Measurements from ENCODE around the gene TNFSF8.

Gene TNFSF8

DNA sequence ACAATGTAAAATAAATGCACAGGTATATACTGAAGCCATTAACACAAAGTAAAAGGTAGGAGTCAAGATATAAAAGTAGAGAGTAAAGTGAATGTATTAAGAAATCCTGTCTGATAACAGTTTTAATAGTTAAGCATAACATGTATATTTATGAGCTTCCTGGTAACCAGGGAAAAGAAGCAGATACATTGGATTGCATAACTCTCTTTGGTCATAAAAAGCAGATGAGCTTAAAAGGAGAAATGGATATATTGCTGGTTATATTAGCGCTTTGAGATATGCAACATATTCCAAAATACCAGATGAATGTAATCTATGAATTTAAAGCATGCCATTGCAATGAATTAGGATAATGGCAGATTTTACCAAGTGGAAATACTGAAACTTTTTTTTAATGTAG, 6.2 kb upstream of the TNFSF8 start:
- DNase-seq (ENCODE audit: low spot score): no peak

DNA sequence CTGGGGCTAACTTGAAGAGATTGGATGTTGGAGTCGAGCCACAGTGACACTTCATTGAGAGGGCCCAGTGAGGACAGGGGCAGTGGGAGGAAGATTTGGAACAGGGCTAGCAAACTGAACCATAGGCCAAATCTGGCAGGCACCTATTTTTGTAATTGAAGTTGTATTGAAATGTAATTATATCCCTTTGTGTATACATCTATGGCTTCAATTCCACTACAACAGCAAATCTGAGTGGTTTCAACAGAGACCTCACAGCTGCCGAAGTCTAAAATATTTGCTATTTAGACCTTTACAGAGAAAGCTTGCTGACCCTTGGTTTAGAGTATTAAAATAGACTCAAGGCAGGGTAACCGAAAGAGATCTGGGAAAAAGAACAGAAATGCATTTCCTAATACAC, 4.7 kb upstream of the TNFSF8 start:
- DNase-seq (ENCODE audit: low spot score): no peak

DNA sequence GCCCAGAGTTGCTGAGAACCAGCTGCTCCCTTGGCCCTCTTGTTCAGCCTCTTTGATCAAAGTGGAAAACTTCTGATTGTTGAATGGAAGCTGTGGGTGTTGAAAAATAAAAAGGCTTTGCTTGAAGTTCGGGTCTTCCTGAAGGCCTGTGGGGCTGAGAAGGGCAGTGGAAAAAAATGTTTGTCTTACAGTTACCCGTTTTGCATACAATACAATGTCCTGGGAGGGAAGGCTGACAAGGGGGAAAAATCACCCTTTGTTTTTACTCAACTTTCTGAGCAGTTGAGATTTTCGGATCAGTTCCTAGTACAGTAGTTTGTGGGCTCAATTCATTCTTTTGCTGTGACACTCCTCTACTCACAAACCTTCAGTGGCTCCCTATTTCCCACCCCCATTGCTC, 2.1 kb upstream of the TNFSF8 start:
- no peak for DNase-seq (ENCODE audit: low spot score)

DNA sequence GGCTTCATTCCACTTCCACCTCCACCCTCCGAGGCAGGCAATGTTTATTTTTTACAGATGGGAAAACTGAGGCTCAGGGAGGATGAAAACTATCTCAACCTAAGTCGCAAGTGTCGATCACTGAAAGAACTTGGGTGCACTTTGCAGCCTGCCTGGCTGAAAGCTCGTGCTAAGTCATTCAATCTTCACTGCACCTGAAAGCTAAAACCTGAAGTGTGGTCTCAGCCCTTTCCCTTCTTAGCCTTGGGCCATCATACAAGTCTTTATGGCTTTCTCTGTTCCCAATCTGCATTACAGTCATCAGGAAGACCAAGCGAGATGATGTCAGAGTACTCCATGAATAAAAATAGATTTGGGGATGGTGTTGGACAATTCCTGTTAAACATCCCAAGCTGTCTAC, 1.0 kb upstream of the TNFSF8 start:
- no peak for DNase-seq (ENCODE audit: low spot score)

DNA sequence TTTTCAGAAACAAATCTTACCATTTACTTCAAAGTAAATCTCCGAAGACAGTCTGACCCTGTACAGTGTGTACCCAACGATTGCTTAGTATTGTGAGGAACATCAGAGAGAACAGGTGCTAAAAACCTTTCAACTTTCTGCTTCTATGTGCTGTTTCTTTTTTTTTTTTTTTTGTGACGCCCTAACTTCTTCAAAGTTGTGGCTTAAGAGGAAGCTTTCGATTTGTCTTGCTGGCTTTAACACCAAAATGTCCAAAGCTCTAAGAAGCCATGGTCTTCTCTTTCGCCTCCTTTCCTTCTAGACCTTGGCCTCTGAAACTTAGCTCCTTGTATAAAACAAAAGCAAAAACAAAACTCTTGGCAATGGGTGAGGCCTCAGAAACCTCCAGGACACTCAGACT, 1.2 kb downstream of the TNFSF8 start:
- DNase-seq (ENCODE audit: low spot score): no peak

DNA sequence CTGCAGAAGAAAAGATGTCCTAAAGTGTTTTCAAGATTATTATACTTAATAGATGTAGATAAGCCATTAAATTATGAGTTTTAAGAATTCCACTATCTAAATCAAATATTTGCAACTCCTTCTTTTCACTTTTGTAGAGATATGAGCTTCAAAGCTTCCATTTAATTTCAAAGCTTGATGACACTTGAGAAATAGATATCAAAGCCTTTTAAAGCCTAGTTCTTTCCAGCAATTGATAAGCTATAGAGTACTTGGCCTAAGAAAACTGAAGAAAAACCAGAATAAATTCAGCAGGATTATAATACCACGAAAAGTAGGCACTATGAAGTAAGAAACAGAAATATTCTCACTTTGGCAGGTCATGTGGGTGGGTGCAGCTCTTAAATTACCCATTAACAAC, 1.7 kb downstream of the TNFSF8 start:
- no peak for DNase-seq (ENCODE audit: low spot score)

DNA sequence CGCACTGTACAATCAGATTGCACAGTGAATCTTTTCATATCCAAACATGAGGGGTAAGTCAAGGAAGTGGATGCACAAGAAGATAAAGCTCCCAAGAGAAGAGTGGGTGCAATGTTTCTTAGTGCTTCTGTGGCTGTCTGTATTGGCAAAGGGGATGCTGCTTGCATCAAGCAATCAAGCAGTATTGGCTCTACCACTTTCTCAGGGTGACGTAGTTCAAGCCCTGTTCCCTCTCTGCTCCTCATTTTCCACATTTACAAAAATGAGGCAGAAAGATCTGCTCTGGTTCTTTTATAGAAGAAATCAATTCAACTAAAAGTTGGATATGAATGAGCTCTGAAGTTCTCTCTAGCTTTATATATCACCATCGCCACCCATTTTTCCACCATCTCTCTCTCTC, 2.3 kb downstream of the TNFSF8 start:
- DNase-seq (ENCODE audit: low spot score): no peak

DNA sequence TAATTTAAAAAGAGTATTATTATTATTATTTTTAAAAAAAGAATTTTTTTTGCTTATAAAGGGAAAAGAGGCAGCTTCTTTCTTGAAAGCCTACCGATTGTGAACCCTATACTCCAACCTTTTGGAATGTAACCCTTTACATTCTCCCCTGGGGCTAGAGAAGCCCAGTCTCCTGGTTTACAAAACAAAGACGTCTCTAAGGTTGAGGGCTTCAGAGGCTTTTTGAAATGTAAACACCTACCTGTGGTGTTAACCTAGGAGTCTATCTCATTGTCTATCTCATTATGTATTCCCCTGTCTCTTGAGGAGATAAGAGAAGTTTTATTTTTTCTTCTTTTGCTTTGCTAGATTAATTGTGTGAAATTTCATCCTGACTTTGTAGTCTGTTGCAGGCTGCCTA, 4.7 kb downstream of the TNFSF8 start:
- DNase-seq (ENCODE audit: low spot score): no peak

DNA sequence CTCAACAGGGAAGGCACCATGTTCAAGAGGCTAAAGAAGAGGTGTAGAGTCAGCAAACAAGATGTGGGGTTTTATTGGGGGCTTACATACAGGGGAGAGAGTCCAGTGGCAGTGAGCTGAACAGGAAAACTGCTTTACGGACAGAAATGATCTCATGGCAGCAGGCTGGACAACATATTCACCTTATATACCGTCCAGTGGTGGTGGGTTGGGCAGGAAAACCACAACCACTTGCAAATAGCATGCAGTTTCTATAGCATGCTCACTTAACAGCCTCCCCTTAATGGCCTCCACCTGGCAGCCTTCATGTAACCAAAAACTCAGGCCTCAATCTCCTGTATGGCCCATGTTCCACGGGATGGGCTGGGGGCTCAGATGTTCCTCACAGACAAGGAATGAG, 5.4 kb downstream of the TNFSF8 start:
- DNase-seq (ENCODE audit: low spot score): no peak

DNA sequence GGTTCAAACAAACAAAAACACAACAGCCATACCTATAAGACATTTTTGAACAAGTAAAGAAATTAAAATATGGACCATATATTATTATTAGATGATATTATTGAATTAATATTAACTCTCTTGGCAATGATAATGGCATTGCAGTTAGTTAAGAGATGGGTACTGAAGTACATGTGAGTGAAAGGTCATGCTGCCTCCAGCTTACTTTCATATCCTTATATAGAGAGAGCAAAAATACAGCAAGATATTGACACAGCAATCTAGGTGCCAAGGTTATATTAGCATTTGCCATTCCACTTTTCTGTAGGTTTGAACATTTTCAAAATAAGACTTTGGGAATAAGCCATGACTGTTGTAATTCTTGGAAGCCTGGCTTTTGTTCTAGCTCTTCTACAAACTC, 6.1 kb downstream of the TNFSF8 start:
- DNase-seq (ENCODE audit: low spot score): no peak

DNA sequence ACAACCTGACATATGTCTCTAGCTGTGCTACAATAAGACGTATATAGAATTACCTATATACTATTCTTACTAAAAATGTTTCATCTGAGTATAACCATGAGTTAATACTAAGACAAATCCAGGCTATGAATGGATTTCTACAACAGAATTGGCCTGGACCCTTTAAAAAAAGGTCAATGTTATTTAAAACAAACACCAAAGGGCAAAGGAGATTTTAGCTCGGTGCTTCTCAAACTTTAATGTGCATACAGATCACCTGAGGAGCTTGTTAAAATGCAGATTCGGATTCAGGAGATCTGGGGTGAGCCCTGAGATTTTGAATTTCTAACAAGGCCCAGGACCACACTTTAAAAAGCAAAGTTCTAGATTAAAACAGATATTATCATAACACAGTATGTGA, 6.5 kb downstream of the TNFSF8 start:
- no peak for DNase-seq (ENCODE audit: low spot score)

DNA sequence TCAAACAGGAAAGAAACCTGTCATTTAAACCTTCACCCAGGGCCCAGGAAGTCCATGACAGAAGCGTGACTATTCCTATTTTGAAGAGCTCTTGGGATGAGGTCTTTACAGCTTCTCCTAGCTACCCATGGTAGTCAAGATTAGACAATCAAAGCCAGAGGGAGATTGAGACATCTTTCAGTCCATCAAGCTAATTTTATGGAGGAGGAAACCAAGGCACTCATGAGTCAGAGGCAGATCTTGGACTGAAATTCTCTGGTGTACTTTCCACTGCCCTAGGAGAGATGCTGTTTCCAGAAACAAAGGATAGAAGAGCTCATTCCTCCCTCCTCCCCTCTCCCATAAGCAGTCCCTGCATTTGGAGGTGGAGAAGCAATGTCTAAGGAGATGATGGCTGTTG, 9.2 kb downstream of the TNFSF8 start:
- no peak for DNase-seq (ENCODE audit: low spot score)

DNA sequence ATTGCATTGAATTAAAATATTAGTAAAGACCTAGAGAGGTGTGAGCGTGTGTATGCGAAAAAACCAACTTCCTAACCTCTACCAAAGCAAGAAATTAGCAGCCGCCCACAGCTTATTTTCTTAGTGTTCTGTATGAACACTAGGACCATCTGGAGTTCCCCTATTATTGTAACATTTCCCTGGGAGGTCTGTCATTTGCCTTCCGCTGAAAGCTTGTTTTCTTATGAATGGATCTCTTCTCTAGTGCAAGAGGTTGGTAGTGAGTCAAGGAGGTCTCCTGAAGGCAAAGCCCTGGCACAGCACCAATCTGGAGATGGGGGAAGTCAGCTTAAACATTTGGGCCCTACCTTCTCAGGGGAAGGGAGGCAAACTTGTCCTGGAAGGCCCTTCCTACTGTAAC, 10.8 kb downstream of the TNFSF8 start:
- no peak for DNase-seq (ENCODE audit: low spot score)

DNA sequence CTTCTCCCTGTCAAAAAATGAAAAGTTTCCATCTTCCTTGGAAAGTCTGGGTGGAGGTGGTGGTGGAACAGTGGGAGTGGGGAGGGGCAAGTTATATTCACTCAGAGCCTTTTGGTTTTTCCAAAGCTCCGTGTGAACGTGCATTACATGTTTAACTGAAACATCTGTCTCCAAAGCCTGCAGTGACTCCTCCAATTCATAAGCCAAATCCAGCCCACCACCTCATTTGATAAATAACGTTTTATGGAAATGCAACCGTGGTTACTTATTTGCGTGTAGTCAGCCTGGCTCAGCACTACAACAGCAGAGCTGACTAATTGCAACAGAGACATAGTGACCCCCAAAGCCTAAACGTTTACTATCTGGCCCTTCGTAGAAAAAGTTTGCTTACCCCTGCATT, 13.9 kb downstream of the TNFSF8 start:
- DNase-seq (ENCODE audit: low spot score): no peak

DNA sequence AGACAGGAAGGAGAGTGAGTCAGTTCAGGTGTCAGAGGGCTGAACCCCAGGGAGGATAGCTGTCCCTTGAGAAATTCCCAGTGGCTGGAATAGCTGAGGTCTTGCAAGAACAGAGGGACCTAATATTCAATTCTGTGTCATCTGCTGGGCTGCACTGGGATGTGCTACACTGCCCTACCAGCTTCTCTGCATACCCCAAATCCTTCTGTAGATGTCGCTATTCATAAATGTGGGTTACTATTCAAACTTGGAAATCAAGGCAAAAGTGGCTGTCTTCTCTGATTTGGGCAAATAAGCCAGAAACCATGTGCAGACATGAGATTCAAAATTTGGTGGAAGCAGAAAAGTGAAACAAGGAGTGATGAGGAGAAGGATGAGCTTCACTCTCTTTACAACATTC, 16.3 kb downstream of the TNFSF8 start:
- DNase-seq (ENCODE audit: low spot score): peak; percentile 47

DNA sequence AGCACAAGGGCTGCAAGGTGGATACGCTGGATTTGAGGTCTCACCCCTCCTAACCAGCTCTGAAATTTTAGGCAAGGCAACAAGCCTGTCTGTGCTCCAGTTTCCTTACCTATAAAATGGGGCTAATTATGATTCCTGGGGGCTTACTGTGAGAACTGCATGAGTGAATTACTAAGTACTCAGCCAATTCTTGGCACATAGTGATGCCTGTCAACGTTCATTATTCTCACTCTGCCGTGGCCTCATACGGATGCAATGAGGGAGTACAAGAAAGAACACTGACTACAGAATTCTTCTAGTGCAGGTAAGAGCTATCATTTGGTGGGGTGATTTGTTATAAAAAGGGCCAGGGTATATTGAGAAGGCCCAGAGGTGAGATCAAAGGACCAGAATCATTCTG, 16.7 kb downstream of the TNFSF8 start:
- no peak for DNase-seq (ENCODE audit: low spot score)

DNA sequence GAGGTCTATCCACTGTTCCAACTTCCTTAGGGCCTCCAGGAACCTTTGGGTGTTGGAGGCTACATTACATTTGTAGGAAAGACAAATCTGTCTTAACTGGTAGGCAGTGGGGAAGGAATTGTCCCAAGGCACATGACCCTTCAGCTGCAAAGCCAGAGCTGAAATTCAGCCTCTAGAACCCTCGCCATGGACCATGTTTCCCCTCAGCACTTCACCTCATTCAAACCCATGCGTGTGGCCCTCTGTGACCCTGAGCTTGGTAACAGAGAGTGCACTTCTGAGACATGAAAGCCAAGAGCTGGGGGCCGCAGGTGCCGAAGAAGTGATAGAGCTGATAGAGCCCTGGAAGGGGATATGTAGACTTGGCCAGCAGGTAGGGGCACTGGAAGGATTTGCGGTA, 17.2 kb downstream of the TNFSF8 start:
- DNase-seq (ENCODE audit: low spot score): no peak

DNA sequence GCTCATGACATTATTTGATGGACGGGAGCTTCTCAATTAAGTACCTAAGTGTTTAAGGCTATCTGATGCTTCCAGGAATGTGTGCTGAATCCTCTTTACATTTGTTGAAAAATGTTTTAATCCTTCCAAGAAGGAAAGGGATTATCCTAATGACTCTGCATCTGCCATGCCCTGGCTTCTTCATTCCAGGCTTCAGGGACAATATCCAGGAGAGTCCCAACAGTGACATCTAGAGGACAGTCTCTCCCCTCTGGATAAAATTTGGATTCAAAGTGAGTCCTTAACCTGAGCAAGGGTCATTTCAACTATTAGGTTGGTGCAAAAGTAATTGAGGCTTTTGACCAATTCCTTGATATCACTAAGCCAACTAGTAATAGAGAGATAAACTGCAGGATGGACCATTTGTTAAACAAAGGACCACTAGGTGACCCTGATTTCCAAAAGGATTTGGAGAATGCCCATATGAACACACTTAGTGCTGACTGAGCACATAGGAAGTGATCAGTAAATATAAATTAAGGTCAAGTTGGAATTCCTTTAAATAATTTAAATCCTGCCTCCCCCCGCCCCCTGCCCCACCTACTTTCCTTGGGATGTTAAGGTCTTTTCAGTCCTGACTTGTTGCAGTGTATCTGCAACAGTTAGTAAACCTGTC, 19.1 kb downstream of the TNFSF8 start:
- DNase-seq (ENCODE audit: low spot score): peak; percentile 72

DNA sequence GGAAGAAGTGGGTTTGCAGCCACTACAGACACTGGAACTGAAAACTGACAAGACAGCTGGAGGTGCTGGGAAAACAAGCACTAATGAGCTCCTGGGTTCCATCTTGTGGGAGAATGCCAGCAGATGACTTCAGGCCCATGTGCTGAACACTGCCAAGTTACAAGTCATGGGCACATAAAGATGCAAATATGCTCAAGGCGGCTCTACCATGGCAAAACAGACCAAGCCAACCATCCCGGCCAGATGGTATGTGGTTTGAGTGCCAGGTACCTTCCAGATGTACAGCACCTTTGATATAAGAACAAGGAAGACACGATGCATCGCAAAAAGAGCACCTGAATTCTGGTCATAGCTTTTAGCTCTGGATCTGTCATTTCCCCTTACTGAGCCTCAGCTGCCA, 19.9 kb downstream of the TNFSF8 start:
- DNase-seq (ENCODE audit: low spot score): no peak

DNA sequence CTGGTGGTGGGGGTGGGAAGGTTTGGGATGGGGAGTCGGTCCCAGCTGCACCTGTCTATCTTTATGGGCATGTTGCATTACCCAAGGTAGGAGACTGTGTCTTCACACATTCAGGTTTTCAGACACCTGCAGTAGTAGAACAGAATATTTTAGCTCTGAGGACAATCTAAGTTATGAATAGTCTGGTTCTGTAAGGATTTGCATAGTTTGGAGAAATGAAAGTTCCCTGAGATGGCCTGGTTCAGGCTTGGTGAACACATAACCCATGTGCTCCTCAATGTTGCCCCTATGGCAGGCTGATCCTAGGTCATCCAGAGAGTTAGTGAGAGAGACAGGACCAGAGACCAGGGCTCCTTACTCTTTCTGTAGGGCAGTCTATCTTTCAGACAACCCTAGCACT, 20.7 kb downstream of the TNFSF8 start:
- no peak for DNase-seq (ENCODE audit: low spot score)

DNA sequence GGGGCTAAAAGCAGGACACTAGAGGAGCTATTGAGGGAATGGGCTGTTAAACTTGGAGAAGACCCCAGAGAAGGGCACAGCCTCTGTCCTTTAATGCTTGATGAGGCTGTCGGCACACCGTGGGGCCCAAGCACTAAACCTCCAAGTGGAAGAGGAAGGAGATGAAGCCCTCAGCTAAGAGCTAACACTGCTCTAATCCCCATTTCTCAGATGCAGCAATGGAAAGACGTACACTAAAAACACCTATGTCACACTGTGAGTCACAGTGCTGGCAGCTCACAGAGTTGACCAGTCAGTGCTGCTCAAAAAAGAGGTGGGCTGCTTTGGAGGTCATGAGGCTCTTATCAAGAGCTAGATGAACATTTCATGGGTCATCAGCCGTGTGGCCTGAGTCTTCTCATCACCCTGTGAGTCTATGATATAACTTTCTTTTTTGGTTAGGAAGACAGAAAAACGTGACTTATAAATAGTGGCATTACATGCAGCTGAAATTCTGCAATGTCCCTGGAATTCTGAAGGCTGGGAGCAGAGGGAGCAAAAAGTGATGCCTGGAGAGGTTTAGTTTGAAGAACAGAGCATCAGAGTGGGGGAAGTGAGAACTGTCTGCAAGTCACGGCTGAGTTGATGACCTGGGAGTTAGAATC, 21.5 kb downstream of the TNFSF8 start:
- DNase-seq (ENCODE audit: low spot score): no peak

DNA sequence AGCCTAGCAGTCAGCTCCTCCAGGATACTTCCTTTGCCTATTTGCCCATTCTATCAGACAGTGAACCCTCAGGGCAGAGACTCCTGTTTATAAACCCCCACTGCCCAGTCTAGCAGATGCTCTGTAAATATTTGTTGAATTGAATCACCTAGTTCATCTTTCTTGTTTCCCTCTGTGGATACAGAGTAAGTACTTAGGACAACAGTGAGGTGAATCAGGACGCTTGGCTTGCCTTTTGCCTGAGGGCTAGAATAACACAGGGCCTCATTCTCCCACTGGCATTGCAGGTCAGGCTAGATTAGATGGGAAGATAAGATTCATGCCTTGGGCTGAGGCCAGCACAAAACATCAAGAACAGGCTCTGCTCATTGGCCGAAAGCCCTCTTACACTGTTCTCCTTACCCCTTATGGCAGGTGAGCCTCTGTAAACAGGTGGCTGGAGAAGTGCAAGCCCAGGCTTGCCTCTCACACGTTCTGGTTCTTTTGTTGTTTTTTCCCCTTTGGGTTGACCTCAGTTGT, 22.2 kb downstream of the TNFSF8 start:
- DNase-seq (ENCODE audit: low spot score): no peak

DNA sequence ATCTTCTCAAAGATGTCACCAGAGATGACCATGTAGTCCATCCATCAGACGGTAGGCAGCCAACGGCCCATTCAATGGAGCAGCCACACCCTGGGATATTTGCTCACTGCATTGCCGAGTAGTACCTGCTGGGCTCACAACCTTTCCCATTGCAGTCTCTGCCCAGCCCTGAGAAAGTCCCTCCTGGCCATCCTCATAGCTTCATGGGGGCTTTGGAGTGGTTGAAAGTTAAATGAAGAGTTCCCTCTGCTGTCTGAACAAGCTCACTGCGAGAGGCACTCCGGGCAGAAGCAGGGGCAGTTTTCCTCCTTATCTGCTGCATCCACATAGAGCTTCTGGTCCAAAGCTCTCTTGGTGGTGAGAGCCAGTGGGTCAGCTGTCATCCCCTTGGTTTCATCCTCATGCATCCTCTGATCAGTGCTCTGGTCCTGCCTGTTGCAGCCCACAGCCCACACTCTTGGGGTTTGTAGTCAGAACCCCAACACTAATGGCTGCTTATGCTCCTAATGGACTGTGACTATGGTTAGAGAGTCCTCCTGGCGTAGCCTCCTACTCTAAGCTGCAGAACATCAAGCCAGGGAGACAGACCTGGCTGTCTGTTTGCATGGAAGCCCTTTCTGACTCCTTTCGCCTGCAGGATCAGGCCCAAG, 23.3 kb downstream of the TNFSF8 start:
- peak; percentile 68 for DNase-seq (ENCODE audit: low spot score)

Data from AG20443 (cell line).